Measurements from ENCODE around the gene UROS. TPM values are rescaled to one million over a fixed set of nuclear protein-coding genes. Genes with fewer than 3 reads are reported as not detected.

The UROS gene
- total and polyA plus RNA-seq, 2 experiments from 2014 or later = 83.1 to 87.8 TPM

- 75 to 77% methylated on average over 5 of the region's 5 CpGs for WGBS, 2 experiments (ENCODE audit: low coverage in 1 of 2, low lambda C conversion rate in 2 of 2, missing lambda C conversion rate in 2 of 2)
- Histone ChIP-seq H3K9me2 (ENCODE audit: insufficient read depth) (no peaks in the 10 kb centered on the region), H3K4me2 (ENCODE audit: unreplicated experiment) (no peak overlapping the region), H3K27me3 (replicated peaks; ENCODE audit: insufficient read depth) (no peaks in the 10 kb centered on the region), H2AFZ (no peak overlapping the region), H3K36me3 (ENCODE audit: low read depth) (peaks cover 7% of the 10 kb centered on the region; the same call in 1 of the 2 replicates), H3K4me3 (no peak overlapping the region), H4K20me1 (ENCODE audit: insufficient read depth) (no peaks in the 10 kb centered on the region), H3K4me1 (ENCODE audit: insufficient read depth) (no peaks in the 10 kb centered on the region), H3F3A (ENCODE audit: insufficient read depth) (no peaks in the 10 kb centered on the region), H3K27ac (no peak overlapping the region), H3K9me3 (ENCODE audit: low read depth) (no peaks in the 10 kb centered on the region), H3K9ac (no peak overlapping the region), H3K79me2 (ENCODE audit: insufficient read depth) (no peaks in the 10 kb centered on the region)
- DNase-seq = no peak
- in situ Hi-C loops (cut with MboI) = no loop called here
- TF ChIP-seq EZH2phosphoT487 (IDR thresholded peaks at IDR 0.05; ENCODE audit: insufficient read depth, low read depth) (no peak), EZH2 (IDR thresholded peaks at IDR 0.05; ENCODE audit: insufficient read depth, poor library complexity, severe bottlenecking) (no peak)
These were observed 20.9 kb downstream of the UROS start for GRCh38 chr10:125802131-125802530.

- Histone ChIP-seq H3K79me2 (ENCODE audit: insufficient read depth) (no peaks in the 10 kb centered on the region), H3K36me3 (ENCODE audit: low read depth) (peaks cover 7% of the 10 kb centered on the region; the same call in 1 of the 2 replicates), H3K27me3 (replicated peaks; ENCODE audit: insufficient read depth) (no peaks in the 10 kb centered on the region), H3K4me2 (ENCODE audit: unreplicated experiment) (no peak overlapping the region), H3K9me2 (ENCODE audit: insufficient read depth) (no peaks in the 10 kb centered on the region), H3K9ac (no peak overlapping the region), H3F3A (ENCODE audit: insufficient read depth) (no peaks in the 10 kb centered on the region), H3K27ac (no peak overlapping the region), H3K9me3 (ENCODE audit: low read depth) (no peaks in the 10 kb centered on the region), H4K20me1 (ENCODE audit: insufficient read depth) (no peaks in the 10 kb centered on the region), H3K4me1 (ENCODE audit: insufficient read depth) (no peaks in the 10 kb centered on the region), H3K4me3 (no peak overlapping the region), H2AFZ (no peak overlapping the region)
- in situ Hi-C loops (cut with MboI) = no loop called here
- DNase-seq = no peak
- 100% methylated on average over 1 of the region's 1 CpG for WGBS, 2 experiments (ENCODE audit: low coverage in 1 of 2, low lambda C conversion rate in 2 of 2, missing lambda C conversion rate in 2 of 2)
- TF ChIP-seq EZH2phosphoT487 (IDR thresholded peaks at IDR 0.05; ENCODE audit: insufficient read depth, low read depth) (no peak), EZH2 (IDR thresholded peaks at IDR 0.05; ENCODE audit: insufficient read depth, poor library complexity, severe bottlenecking) (no peak)
These were observed 21.5 kb downstream of the UROS start for GRCh38 chr10:125801574-125801973.

- no peak overlapping the region for H3K27ac ChIP-seq
- H3K27me3 ChIP-seq (replicated peaks; ENCODE audit: insufficient read depth) = no peaks in the 10 kb centered on the region
- H3K9me3 ChIP-seq (ENCODE audit: low read depth) = no peaks in the 10 kb centered on the region
- 98% methylated on average over 8 of the region's 8 CpGs for WGBS, 2 experiments (ENCODE audit: low coverage in 1 of 2, low lambda C conversion rate in 2 of 2, missing lambda C conversion rate in 2 of 2)
- in situ Hi-C loops (cut with MboI) = no loop called here
- H3K36me3 ChIP-seq (ENCODE audit: low read depth) = no peaks in the 10 kb centered on the region
- DNase-seq = no peak
- no peak overlapping the region for H3K4me2 ChIP-seq (ENCODE audit: unreplicated experiment)
- no peaks in the 10 kb centered on the region for H3K4me1 ChIP-seq (ENCODE audit: insufficient read depth)
- H4K20me1 ChIP-seq (ENCODE audit: insufficient read depth) = no peaks in the 10 kb centered on the region
- TF ChIP-seq EZH2 (IDR thresholded peaks at IDR 0.05; ENCODE audit: insufficient read depth, poor library complexity, severe bottlenecking) = no peak
- TF ChIP-seq EZH2phosphoT487 (IDR thresholded peaks at IDR 0.05; ENCODE audit: insufficient read depth, low read depth) = no peak
- no peak overlapping the region for H2AFZ ChIP-seq
- no peak overlapping the region for H3K9ac ChIP-seq
- H3K79me2 ChIP-seq (ENCODE audit: insufficient read depth) = no peaks in the 10 kb centered on the region
- no peaks in the 10 kb centered on the region for H3K9me2 ChIP-seq (ENCODE audit: insufficient read depth)
- H3F3A ChIP-seq (ENCODE audit: insufficient read depth) = no peaks in the 10 kb centered on the region
- H3K4me3 ChIP-seq = no peak overlapping the region
These were observed 23.4 kb downstream of the UROS start for GRCh38 chr10:125799451-125800182.

- Histone ChIP-seq H3K4me3 (no peak overlapping the region), H3K27me3 (replicated peaks; ENCODE audit: insufficient read depth) (no peaks in the 10 kb centered on the region), H3K9me2 (ENCODE audit: insufficient read depth) (no peaks in the 10 kb centered on the region), H3K79me2 (ENCODE audit: insufficient read depth) (no peaks in the 10 kb centered on the region), H4K20me1 (ENCODE audit: insufficient read depth) (no peaks in the 10 kb centered on the region), H2AFZ (no peak overlapping the region), H3K27ac (no peak overlapping the region), H3K4me1 (ENCODE audit: insufficient read depth) (no peaks in the 10 kb centered on the region), H3F3A (ENCODE audit: insufficient read depth) (no peaks in the 10 kb centered on the region), H3K9me3 (ENCODE audit: low read depth) (no peaks in the 10 kb centered on the region), H3K4me2 (ENCODE audit: unreplicated experiment) (no peak overlapping the region), H3K9ac (no peak overlapping the region), H3K36me3 (ENCODE audit: low read depth) (no peaks in the 10 kb centered on the region)
- WGBS, 2 experiments (ENCODE audit: low coverage in 1 of 2, low lambda C conversion rate in 2 of 2, missing lambda C conversion rate in 2 of 2) = 56 to 60% methylated on average over 5 of the region's 5 CpGs
- TF ChIP-seq EZH2phosphoT487 (IDR thresholded peaks at IDR 0.05; ENCODE audit: insufficient read depth, low read depth) (no peak), EZH2 (IDR thresholded peaks at IDR 0.05; ENCODE audit: insufficient read depth, poor library complexity, severe bottlenecking) (no peak)
- no peak for DNase-seq
- in situ Hi-C loops (cut with MboI) = no loop called here
These were observed 24.9 kb downstream of the UROS start for GRCh38 chr10:125797994-125798662.
